GM18519 (cell line): ENCODE measurements around the gene DMAP1.

Experiments used
- ATAC-seq: cut with Tn5 transposase; IDR thresholded peaks from one replicate; pipeline ENCODE4 v1.9.1; 2021; ENCODE audit warnings: mild to moderate bottlenecking, moderate library complexity; ENCODE audit not compliant: unreplicated experiment, low FRiP score

The DMAP1 gene

DNA sequence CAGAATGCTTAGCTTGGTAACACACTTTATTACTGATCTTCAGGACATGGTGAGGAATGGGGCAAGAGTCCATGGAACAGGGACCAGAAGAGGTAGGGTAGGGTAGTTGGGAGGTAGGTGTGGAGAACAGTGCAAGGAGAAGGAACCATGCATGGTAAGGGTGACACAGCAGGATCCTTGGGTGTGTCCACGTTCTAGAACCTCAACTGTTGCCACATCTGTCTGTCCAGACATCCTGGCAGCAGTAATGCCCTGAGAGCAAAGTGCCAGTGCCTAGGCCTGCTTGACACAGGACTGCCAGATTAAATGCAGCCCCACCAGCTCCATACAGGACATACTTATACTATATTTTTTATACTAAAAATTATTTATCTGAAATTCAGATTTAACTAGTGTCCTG is 13.9 kb downstream of the DMAP1 start:
- no peak for ATAC-seq

DNA sequence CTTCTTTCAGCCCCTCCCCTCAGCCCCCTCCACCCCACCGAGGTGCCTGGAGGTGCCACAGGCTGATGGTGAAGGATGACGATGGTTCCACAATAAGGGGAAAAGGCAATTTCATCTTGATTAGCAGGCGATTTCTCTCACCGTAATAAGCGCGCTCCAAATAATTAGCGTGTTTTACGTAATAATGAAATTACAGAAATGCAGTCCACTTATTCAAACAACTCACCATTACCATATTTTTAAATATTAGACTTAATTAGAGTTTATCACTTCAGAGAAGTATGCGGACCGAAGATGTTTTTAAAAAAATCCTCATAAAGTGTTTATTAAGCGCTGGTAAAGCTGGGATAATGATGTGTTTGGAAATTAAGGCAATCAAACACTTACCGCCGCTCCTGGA is 14.9 kb downstream of the DMAP1 start:
- ATAC-seq, result no peak

DNA sequence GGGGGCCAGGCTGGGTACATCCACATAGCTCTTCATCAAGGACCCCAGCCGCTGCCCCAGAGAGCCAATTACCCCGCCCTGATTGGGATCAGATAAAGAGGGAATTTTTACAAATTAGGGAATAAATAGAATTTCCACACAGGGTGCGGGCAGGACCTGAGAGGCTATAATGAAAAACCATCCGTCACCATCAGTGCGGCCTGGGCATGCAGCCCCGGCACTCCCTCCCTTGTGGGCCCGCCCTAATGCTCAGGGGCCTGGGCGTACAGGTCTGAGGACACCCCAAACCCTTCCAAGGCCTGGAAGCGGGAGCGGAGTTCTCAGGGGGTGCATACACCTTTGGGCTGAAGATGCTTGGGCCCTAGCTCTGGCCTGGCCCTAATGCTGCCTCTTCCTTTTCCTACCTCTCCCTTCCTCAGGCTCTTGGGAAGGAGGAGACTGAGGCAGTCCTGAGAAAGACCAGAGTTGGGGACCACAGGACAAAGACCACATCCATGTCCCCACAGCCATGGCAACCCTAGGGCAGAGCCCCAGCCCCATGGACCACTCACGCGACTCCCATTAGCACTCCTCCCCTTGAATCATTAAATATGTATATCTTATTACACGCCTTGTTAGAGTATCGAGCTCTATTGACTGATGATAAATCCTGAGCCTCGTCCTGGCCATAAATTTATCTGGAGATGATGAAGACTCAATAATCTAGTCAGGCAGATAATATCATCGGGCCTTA is 16.3 kb downstream of the DMAP1 start:
- ATAC-seq, result no peak

DNA sequence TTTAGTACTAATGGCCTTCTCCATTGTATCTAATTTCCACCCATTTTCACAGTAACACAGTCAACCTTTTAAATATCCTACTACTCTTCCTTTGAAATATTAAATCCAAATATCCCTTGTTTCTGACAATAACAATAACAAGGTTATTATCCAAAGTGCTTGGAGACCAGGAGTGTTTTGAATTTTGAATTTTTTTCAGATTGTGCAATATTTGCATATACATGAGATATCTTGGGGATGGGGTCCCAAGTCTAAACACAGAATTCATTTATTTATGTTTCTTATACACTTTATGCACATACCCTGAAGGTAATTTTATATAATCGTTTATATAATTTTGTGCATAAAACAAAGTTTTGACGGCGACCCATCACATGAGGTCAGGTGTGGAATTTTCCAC is 17.5 kb downstream of the DMAP1 start:
- no peak for ATAC-seq

DNA sequence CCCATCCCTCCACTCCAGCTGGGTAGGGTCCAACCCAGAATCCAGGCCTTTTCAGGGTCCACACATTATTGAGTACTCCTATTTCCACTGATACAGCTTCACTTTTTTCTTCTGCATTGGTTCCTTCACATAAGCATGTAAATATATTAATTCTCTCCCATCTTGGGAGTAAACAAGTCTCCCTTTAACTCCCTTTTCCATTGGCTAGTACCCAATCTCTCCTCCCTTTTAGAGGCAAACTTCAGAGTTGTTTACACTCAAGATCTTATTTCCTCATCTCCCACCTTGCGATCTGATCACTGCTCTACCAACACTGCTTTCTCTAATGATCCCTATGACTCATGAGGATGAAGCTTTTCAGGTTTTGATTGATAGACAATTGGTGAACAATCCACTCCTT is 20.3 kb downstream of the DMAP1 start:
- no peak for ATAC-seq

DNA sequence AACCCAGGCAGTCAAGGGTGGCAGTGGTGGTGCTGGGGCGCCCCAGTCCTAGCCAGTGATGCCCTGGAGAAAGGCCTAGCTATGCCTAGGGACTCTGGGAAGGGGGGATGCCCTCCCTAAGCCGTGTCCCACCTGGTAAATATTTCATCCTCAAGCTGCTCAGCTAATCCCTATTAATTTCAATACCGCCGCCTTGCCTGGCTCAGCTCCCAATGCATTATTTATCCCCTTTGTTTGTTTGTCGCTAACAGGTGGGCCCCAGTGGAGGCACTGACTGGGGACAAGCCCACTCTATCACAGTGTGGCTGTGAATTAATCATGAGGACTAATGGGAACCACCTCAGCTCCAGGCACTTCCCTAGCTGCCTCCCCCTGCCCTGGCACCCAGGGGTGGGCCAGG is 22.5 kb downstream of the DMAP1 start:
- no peak for ATAC-seq

DNA sequence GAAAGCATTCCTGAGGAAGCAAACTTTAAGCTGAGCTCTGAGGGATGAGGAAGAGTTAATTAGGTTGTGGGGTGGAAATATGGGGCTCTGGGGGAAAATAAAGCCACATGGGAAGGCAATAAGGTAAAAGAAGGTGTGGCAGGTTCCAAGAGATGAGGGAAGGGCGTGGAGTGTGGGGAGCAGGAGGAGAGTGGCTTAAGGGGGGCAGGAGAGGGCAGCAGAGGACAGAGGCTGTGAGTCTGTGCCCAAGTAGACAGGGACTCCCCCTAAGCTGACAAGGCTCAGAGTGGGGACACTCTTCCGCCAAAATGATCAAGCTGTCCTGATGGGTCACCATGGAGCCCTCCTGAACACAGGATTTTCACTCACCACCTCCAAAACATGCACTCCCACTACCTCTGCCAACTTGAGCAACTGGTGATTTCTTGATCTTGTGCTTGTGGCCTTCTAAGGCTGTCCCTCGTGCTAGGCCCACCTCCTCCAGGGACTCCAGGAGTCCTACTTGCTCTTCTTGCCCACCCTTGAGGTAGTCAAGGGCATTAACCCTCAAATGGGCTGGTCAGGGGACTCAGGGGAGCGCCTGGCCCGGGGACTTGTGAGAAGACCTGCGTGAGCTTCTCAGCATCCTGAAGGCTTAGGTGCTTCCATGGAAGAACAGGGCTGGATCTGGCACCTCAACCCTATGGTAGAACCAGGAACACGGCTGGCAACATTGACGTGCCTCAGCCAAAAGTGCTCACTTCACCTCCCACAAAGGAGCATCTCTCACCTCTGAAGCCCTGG is 23.4 kb downstream of the DMAP1 start:
- no peak for ATAC-seq

DNA sequence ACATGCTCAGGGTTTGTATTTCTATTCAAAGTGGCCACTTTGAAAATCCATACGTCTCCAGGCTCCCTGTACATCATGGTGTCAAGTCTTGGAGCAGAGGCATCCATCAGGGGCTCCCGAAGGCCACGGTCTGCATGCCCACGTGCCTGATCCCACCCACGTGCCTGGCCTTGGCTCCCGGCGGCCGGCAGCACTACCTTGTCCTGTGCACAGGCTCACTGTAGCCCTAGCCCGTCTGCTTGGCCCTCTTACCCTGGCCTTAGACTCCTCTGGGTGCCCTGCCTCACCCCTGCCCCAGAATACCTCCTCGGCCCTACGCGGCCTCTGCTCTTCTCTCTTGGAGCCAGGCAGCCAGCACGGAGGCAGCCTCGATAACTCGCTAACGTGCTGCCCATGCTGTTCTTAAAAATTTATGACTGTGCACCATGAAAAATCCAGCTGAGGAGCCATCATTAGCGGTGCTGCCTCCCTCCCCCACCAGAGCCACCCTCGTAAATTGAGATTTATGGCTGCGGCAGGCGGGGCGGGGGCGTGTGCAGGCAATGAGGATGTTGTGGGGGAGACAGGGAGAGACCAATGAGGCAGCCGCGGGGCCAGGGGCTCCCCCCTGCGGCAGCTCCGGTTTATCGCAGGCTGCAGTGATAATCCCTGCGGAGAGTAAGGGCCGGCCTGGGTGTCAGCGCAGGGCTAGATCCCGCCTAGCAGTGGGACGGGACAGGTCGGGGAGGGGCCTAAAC is 24.6 kb downstream of the DMAP1 start:
- ATAC-seq, result no peak

DNA sequence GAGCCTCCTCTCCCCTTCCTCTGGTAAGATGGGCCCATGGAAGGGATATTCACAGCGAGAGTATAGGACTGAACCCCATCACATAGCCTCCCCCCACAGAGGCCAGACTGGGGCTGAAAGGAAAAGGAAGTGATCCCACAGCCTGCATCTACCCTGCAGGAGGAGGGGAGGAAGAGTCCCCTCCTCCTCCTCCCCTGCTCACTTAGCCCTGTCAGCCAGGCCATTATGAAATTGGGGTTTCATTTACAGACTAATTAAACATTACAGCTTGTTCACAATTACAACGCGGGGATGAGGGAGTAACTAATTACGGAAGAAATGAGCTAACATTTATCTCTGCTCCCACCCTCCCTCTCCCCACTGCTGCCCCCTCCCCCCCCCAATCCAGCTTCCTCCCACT is 25.4 kb downstream of the DMAP1 start:
- ATAC-seq, result no peak

DNA sequence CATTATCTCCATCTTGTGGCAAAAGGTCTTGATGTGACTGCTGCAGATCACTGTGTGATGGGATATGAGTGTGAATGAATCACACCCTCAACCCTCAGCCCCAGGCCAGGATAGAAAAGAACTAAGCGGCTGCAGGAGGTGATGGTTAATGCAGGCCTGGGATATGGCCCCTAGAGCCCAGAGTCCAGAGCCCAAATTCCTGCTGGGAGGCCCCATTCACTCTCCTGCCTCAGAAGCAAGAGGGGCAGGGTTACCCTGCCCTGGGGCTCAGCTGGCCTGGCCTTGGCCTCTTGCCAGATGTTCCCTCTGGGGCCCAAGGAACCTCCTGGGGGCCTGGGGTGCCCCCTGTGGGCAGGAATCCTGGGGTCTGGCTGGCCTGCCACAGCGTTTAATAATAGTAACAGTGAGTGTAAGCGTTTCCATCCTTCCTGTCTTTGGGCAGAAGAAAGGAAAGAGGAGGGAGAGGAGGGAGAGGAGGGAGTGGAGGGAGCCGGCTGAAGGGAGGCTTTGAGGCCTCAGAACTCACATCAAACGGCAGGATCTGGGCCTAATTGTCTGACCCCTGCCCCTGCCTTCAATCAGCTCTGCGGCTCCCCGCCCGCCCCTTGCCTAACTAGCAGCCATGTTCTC is 26.2 kb downstream of the DMAP1 start:
- no peak for ATAC-seq

DNA sequence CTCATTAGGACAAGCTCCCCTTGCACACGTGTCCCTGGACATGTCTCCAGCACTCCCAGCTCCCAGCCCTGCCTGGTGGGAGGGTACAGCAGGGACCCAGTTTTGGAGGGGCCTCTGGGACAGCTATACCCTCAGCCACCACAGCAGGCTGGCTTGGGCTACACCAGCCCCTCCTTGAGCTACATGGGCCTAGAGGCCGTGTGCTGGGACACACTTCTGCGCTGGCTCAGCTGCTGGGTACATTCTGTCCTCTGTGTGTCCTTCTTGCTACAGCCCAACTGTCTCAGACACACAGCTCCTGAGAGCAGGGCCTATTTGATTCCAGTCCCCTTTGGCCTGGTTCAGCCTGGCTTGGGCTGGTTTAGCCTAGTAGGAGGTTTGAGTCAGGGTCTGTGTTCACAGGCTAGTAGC is 26.7 kb downstream of the DMAP1 start:
- ATAC-seq, result no peak

DNA sequence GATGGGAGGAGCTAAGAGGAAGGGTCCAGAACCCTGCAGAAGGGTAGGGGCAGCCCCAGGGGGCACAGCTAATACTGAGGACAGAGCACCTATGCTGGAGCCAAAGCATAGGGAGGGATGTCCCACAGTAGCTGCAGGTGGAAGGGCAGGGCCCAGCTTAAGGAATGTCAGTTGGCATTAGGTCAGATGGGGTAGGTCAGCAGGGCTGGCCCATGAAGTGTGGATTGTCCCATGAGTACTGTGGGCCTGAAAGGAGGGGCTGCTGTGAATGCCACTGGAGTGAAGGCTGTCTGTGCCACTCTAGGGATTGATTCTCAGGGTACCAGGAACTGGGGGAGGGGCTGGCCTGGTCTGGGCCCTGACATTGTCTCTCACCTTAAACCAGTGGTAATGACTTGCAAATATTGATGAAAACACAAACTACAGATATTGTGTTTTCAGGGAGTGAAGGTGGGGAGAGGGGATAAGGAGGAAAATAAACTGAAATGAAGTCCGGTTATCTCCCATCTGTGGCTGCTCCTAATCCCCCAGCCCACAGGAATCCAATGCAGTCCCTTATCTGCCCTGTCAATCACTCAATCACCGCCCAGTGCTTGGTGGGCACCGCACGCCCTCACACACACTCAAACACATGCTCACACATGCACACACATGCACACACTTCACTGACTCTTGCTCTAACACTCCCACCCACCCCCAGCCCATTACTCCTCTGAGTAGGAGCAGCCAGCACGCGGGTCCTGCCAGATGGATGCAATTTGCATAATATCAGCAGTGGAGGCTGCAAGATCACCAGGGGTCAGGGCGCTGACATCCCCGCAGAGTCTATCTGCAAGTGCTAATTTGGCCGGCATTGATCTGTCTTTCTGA is 27.8 kb downstream of the DMAP1 start:
- no peak for ATAC-seq

DNA sequence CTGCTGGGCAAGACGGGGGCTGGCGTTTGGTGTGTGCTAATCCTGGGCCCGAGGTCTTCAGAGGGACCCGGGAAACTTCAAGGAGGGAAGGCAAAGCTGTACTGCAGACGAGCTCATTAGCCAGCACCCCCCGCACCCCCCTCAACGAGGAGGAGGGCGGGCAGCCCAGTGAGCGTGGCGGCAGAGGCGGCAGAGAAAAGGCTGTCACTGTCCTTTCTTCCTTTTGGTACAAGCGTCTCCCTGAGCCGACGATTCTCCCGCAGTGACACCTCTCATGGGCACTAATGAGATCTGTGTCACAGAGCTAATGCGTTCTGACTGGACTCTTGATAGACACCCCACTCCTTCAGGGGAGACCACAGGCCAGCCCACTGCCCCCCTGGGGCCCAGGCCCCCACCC is 29.5 kb downstream of the DMAP1 start:
- ATAC-seq, result no peak

DNA sequence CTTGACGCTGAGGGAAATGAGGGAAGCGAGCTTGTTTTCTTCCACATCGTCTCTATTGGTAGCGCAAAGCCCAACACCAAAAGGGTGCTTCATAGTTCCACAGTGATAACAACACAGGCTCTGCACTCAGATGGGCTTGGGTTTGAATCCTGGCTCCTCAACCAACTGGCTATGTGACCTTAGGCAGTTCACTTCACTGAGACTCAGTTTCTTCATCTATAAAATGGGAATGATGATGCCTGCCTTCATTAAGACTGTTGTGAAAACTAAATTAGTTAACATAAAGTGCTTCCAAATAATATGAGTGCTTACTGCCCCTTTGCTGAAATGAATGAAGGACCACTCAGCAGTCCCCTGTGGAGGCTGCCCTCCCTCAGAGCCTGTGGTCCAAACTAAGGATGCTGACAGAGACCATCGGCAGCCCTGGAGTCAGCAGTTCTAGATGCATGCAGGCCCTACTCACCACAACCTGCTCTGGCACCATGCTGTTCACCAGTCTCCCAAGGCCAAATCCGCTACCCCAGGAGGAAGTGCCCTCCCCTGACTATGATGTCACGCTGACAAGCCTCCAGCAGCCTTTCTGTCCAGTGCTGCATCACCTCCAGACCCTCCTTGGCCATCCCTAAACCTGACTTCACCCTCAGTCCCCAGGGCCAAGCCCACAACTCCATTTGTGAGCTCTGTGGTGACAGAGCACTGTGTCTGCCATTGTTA is 30.7 kb downstream of the DMAP1 start:
- no peak for ATAC-seq

DNA sequence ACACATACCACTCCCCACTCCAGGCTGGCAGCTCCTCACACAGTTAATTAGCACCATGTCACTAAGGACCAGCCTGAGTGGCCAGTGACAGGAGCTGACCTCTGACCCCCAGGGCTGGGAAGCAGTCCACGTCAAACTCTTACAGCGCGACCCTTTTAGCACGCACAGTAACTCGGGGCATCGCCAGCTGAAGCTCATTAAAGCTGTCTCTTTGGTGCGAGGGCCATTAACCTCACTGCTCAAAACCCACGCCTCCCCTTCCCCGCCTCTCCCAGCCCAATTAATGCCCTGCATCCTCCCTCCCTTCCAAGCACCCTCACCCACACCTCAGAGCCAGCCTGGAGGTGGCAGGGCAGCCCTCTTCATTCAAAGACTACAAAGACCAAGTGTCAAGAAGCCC is 31.7 kb downstream of the DMAP1 start:
- ATAC-seq, result no peak

DNA sequence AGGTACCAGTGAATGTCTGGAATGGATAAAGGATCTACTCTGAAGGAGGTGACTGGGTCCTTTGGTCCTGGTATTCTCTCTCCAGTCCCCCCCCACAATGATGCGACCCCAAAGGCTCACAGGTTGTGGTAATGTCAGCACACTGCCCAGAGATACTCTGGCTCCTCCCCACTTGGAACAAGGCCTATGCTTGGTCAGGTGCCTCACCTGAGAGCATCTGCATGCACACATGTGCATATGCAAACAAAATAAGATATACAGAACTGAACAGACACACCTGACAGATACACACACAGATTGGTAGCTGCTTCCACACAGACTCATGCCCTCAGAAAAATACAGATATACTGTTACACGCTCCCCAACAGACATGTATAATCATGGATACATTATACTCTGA is 33.5 kb downstream of the DMAP1 start:
- ATAC-seq, result no peak

DNA sequence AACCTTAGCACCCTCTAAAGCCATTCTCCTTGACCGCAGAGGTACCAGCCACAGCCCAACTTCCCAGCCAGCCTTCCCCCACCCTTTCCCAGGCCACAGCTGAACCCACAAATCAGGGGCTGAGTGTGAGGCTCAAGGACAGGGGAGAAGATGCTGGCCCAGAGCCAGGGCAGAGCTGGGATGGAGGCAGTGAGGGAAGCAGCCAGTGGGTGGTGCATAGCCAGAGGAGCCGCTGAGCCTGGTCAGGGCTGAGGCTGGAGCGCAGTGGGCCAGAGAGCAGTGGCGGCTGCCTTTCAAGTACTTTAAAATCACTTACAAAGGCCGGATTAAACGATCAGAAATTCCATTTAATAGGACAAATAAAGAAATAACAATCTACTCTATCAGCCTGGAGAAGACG is 36.3 kb downstream of the DMAP1 start:
- ATAC-seq, result no peak

DNA sequence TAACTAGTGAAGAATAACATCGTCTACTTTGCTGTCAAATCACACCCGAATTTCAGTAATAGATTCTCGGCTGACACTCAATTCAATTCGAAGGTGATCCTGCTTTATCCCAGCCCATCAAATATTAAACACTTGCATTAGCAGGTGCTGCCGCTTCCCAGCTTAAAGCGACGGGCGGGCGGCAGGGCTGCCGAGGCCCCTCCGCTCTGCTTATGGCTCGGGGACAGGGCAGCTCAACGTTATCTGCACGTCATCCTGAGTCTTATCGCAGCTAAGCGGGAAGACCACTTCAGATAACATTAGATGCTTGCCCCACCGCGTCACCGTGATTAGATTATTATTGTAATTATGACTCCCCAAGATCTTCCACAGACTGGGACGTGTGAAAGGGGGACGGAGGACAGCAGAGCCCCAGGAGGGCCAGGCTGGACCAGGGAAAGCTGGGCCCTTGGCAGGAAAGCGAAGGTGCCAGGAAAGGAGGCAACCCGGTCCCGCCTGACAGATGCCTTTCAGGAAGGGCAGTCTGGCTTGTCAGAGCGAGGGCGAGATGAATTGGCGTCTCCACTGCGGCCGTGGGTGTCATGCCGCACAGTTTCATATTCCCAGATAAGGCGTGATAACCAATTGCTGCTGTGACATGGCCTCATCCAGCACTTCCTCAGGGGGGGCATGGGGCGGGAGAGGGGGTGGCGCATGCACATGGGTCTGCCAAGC is 37.0 kb downstream of the DMAP1 start:
- ATAC-seq, result no peak

DNA sequence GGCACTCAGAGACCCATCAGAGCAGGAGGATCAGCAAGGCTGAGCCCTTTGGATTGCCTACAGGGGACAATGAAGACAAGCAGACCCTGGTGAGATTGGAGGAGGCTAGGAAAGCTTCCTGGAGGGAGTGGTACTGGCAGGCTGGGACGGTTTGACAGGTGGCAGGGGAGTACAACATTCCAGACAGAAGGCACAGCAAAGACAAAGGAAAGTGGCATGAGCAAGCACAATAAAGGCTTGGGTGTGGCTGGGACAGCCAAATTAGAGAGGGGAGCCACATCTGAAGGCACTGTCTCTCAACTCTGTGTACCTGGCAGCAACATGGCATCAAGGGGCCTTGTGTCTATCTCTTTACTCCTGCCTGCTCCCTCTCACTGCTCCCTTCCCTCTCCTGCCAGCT is 38.2 kb downstream of the DMAP1 start:
- ATAC-seq, result no peak
